ENCODE results near the gene FBXO41. TPM values are rescaled to one million over a fixed set of nuclear protein-coding genes. Genes with fewer than 3 reads are reported as not detected.

Gene FBXO41
- total RNA-seq, 1 experiment from 2014 or later = 34.9 TPM

DNA sequence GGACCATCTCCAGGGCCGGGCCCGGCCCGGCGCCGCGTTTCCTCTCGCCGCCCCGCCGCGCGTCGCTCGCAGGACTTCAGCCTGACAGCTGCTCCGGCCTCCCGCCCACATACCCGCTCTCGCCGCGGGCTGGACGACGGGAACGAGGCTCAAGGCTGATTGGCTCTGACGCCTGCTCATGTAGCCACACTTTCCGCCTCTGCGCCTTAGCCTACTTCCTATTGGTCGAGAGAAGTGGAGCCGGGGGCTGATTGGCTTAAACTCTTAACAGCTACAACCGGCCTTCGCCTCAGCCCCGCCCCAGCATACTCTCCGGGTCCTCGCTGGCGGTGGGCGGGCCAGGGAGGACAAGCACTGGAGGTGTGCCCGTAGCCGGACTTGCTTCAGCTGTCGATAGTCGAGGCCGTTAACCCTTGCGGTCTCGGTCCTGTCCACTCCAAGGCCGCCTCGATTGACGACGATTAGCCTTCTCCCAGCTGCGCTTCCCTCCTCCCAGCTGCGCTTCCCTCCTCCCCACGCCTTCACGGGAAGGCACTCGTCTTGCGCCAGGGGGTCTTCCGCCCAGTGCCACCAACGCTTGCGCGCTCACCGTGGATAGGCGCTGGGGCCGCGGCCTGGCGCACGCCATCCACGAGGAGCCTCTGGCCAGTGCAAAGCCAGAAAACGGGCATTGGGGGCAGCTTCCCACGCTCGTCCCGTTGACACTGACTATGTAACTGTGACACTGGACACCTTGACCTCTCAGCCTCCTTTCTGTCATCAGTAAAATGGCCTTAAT, 50.9 kb downstream of the FBXO41 start, which contains the start of gene PRADC1 (continued):
- no peak for TF ChIP-seq EZH2phosphoT487 (IDR thresholded peaks at IDR 0.05; ENCODE audit: borderline replicate concordance)
- TF ChIP-seq EZH2 (IDR thresholded peaks at IDR 0.05) = no peak
- TF ChIP-seq JUND (IDR thresholded peaks at IDR 0.05) = no peak
- peak; percentile 79 for TF ChIP-seq EGR1 (IDR thresholded peaks at IDR 0.05; ENCODE audit: low read depth)
- TF ChIP-seq, protein P1, sequence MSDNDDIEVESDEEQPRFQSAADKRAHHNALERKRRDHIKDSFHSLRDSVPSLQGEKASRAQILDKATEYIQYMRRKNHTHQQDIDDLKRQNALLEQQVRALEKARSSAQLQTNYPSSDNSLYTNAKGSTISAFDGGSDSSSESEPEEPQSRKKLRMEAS (IDR thresholded peaks at IDR 0.05) = peak; percentile 81

DNA sequence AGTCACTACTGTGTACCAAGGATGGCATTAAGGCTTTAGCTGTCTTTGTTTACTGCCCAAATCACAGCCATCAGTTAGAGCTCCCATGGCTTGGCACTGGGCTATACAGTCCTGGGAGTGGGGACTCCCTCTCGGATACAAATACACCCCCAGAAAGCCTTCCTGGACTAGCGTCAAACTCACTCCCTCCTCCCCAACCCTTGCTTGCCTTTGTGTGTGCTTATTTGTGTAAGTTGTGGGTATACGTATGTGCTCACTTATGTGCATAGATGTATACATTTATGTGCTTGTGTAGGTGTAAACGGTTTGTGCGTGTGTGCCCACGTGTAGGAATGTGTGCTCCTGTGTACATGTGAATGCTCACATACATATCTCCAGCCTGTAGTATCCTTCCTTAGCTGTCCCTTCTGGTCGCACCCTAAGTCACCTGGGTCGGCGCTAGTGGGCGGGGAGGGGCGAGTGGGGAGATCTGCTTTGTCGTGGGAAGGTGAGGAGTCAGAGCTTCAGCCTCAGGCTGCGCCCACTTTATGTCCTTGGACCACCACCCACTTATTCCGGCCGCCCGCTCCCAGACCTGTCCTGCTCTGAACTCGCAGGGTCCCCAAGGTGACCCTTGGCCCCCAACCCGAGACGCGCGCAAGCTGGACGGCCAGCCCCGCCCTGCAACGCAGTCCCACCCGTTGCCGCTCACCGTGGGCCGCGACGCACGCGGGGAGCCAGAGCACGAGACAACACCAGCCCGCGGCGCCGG, 51.7 kb downstream of the FBXO41 start:
- Histone ChIP-seq H3K4me3 (replicated peaks in 1 of 2; ENCODE audit: low read depth in 1 of 2, low read length in 2 of 2) (peak overlapping the region; percentile 65 to 93), H2AFZ (ENCODE audit: low read depth, low read length, poor library complexity, severe bottlenecking) (no peak overlapping the region), H3K27ac (ENCODE audit: low read depth, low read length) (peak overlapping the region; percentile 15; the same call in 1 of the 2 replicates), H3K4me1 (ENCODE audit: control insufficient read depth in 1 of 2, insufficient read depth in 2 of 2, low read length in 2 of 2) (peaks cover 10 to 27% of the 10 kb centered on the region in 2 experiments; a peak in 3 of 4 replicates), H3K79me2 (ENCODE audit: insufficient read depth, low read length) (peaks cover 37% of the 10 kb centered on the region), H3K9me3 (ENCODE audit: control insufficient read depth in 1 of 2, insufficient read depth in 1 of 2, low read depth in 1 of 2, low read length in 2 of 2) (no peaks in the 10 kb centered on the region), H3K9me2 (ENCODE audit: insufficient read depth) (no peaks in the 10 kb centered on the region), H4K20me1 (ENCODE audit: insufficient read depth) (peaks cover 14% of the 10 kb centered on the region; the same call in 1 of the 2 replicates), H3K27me3 (ENCODE audit: insufficient read depth, low read length) (no peaks in the 10 kb centered on the region), H3K4me2 (ENCODE audit: low read length) (peak overlapping the region; percentile 87), H3K9ac (ENCODE audit: low read length) (peak overlapping the region; percentile 95), H3K36me3 (ENCODE audit: control insufficient read depth in 1 of 2, insufficient read depth in 2 of 2, low read length in 2 of 2) (peaks cover 6 to 15% of the 10 kb centered on the region in 2 experiments; a peak in 2 of 4 replicates)
- POLR2A ChIA-PET = interaction anchor here (0.7 to 2.0 kb wide), 12 partner anchors 9 to 153 kb away, joined by 3 to 8 read pairs (median 4); partner anchors contain the start of genes ALMS1, FBXO41 and SMYD5
- ATAC-seq (peak; percentile 17), DNase-seq (ENCODE audit: low read depth, low spot score) (no peak)
- RAD21 ChIA-PET (ENCODE audit: low non-redundant PET in 1 of 2, low total read pairs in 2 of 2, uncharacterized antibody in 2 of 2, unreplicated experiment in 2 of 2) = no interaction called here
- CTCF ChIA-PET = interaction anchor here (0.8 to 2.0 kb wide), 5 partner anchors 20 to 128 kb away, joined by 3 to 6 read pairs (median 4); no protein-coding TSS in a partner anchor
- intact Hi-C loops (cut with micrococcal nuclease) = loop anchor here (1.0 to 10.0 kb wide), 2 partner anchors 18 to 1222 kb away; partner anchors contain the start of genes INO80B, SMYD5 and WBP1
- BruUV-seq (replicated peaks) = TSS peak; percentile 54
- TF ChIP-seq FOSL1 (IDR thresholded peaks at IDR 0.05; ENCODE audit: low read depth) (no peak), YY1 (IDR thresholded peaks at IDR 0.05; ENCODE audit: extremely low read depth, insufficient replicate concordance, low read depth, low read length) (no peak), REST (IDR thresholded peaks at IDR 0.05; ENCODE audit: low read depth) (no peak), ZNF274 (IDR thresholded peaks at IDR 0.05; ENCODE audit: low read depth, low read length) (no peak), EZH2 (IDR thresholded peaks at IDR 0.05) (no peak), ZBTB33 (IDR thresholded peaks at IDR 0.05; ENCODE audit: extremely low read depth, insufficient replicate concordance, low read length) (no peak), ATF3 (IDR thresholded peaks at IDR 0.05) (no peak), EZH2phosphoT487 (IDR thresholded peaks at IDR 0.05; ENCODE audit: borderline replicate concordance) (no peak), RAD21 (IDR thresholded peaks at IDR 0.05; ENCODE audit: low read depth) (no peak), ELF1 (IDR thresholded peaks at IDR 0.05; ENCODE audit: borderline replicate concordance, low read depth) (no peak)
